ENCODE data around the gene TRAPPC14.

Gene TRAPPC14

GRCh38 chr7:100126239-100126930, 32.1 kb downstream of the TRAPPC14 start:
- peak overlapping the region; percentile 95 for H3K9ac ChIP-seq (ENCODE audit: insufficient read length, low read depth)
- TF ChIP-seq YY1 (IDR thresholded peaks at IDR 0.05; ENCODE audit: insufficient read depth, insufficient read length) (no peak), SUZ12 (IDR thresholded peaks at IDR 0.05; ENCODE audit: extremely low read depth, insufficient read depth, insufficient read length) (no peak), ZNF274 (IDR thresholded peaks at IDR 0.05; ENCODE audit: low read depth, low read length) (no peak)
- no peaks in the 10 kb centered on the region for H3K9me3 ChIP-seq (ENCODE audit: insufficient read depth, low read length)
- peaks cover 20% of the 10 kb centered on the region for H3K27me3 ChIP-seq (ENCODE audit: insufficient read depth, insufficient read length)
- peaks cover 7% of the 10 kb centered on the region for H3K4me1 ChIP-seq (ENCODE audit: insufficient read depth, insufficient read length)
- DNase-seq (ENCODE audit: low read depth, low spot score) = no peak
- peaks cover 19% of the 10 kb centered on the region for H3K36me3 ChIP-seq (ENCODE audit: insufficient read depth, insufficient read length, low read length)
- peak overlapping the region; percentile 82 for H3K4me3 ChIP-seq (ENCODE audit: insufficient read length, low read depth)

- H3K36me3 ChIP-seq (ENCODE audit: insufficient read depth, insufficient read length, low read length) = peaks cover 19% of the 10 kb centered on the region
- H3K4me3 ChIP-seq (ENCODE audit: insufficient read length, low read depth) = no peak overlapping the region
- no peaks in the 10 kb centered on the region for H3K9me3 ChIP-seq (ENCODE audit: insufficient read depth, low read length)
- no peak for DNase-seq (ENCODE audit: low read depth, low spot score)
- H3K4me1 ChIP-seq (ENCODE audit: insufficient read depth, insufficient read length) = peaks cover 7% of the 10 kb centered on the region
- no peak overlapping the region for H3K9ac ChIP-seq (ENCODE audit: insufficient read length, low read depth)
- TF ChIP-seq SUZ12 (IDR thresholded peaks at IDR 0.05; ENCODE audit: extremely low read depth, insufficient read depth, insufficient read length) (no peak), ZNF274 (IDR thresholded peaks at IDR 0.05; ENCODE audit: low read depth, low read length) (no peak), YY1 (IDR thresholded peaks at IDR 0.05; ENCODE audit: insufficient read depth, insufficient read length) (no peak)
- peaks cover 20% of the 10 kb centered on the region for H3K27me3 ChIP-seq (ENCODE audit: insufficient read depth, insufficient read length)
These were observed 34.0 kb downstream of the TRAPPC14 start for GRCh38 chr7:100124301-100125230.

- Histone ChIP-seq H3K9me3 (ENCODE audit: insufficient read depth, low read length) (no peaks in the 10 kb centered on the region), H3K9ac (ENCODE audit: insufficient read length, low read depth) (no peak overlapping the region), H3K27me3 (ENCODE audit: insufficient read depth, insufficient read length) (peaks cover under 1% of the 10 kb centered on the region), H3K36me3 (ENCODE audit: insufficient read depth, insufficient read length, low read length) (peaks cover 19% of the 10 kb centered on the region), H3K4me3 (ENCODE audit: insufficient read length, low read depth) (no peak overlapping the region), H3K4me1 (ENCODE audit: insufficient read depth, insufficient read length) (peaks cover 7% of the 10 kb centered on the region)
- no peak for DNase-seq (ENCODE audit: low read depth, low spot score)
- TF ChIP-seq YY1 (IDR thresholded peaks at IDR 0.05; ENCODE audit: insufficient read depth, insufficient read length) (no peak), SUZ12 (IDR thresholded peaks at IDR 0.05; ENCODE audit: extremely low read depth, insufficient read depth, insufficient read length) (no peak), ZNF274 (IDR thresholded peaks at IDR 0.05; ENCODE audit: low read depth, low read length) (no peak)
These were observed 36.0 kb downstream of the TRAPPC14 start for GRCh38 chr7:100122568-100122967.

- H3K4me1 ChIP-seq (ENCODE audit: insufficient read depth, insufficient read length) = peaks cover 7% of the 10 kb centered on the region
- no peak overlapping the region for H3K4me3 ChIP-seq (ENCODE audit: insufficient read length, low read depth)
- DNase-seq (ENCODE audit: low read depth, low spot score) = no peak
- H3K27me3 ChIP-seq (ENCODE audit: insufficient read depth, insufficient read length) = no peaks in the 10 kb centered on the region
- TF ChIP-seq ZNF274 (IDR thresholded peaks at IDR 0.05; ENCODE audit: low read depth, low read length) (no peak), YY1 (IDR thresholded peaks at IDR 0.05; ENCODE audit: insufficient read depth, insufficient read length) (no peak), SUZ12 (IDR thresholded peaks at IDR 0.05; ENCODE audit: extremely low read depth, insufficient read depth, insufficient read length) (no peak)
- peaks cover 19% of the 10 kb centered on the region for H3K36me3 ChIP-seq (ENCODE audit: insufficient read depth, insufficient read length, low read length)
- H3K9ac ChIP-seq (ENCODE audit: insufficient read length, low read depth) = no peak overlapping the region
- H3K9me3 ChIP-seq (ENCODE audit: insufficient read depth, low read length) = no peaks in the 10 kb centered on the region
These were observed 36.5 kb downstream of the TRAPPC14 start for GRCh38 chr7:100122067-100122466.

- no peak for DNase-seq (ENCODE audit: low read depth, low spot score)
- Histone ChIP-seq H3K9me3 (ENCODE audit: insufficient read depth, low read length) (no peaks in the 10 kb centered on the region), H3K27me3 (ENCODE audit: insufficient read depth, insufficient read length) (no peaks in the 10 kb centered on the region), H3K36me3 (ENCODE audit: insufficient read depth, insufficient read length, low read length) (peaks cover 26% of the 10 kb centered on the region), H3K4me3 (ENCODE audit: insufficient read length, low read depth) (no peak overlapping the region), H3K9ac (ENCODE audit: insufficient read length, low read depth) (peak overlapping the region; percentile 24), H3K4me1 (ENCODE audit: insufficient read depth, insufficient read length) (peaks cover 7% of the 10 kb centered on the region)
- no peak for TF ChIP-seq YY1 (IDR thresholded peaks at IDR 0.05; ENCODE audit: insufficient read depth, insufficient read length)
- TF ChIP-seq SUZ12 (IDR thresholded peaks at IDR 0.05; ENCODE audit: extremely low read depth, insufficient read depth, insufficient read length) = no peak
- no peak for TF ChIP-seq ZNF274 (IDR thresholded peaks at IDR 0.05; ENCODE audit: low read depth, low read length)
These were observed 37.8 kb downstream of the TRAPPC14 start for GRCh38 chr7:100120733-100121036.

GRCh38 chr7:100119970-100120732, 38.4 kb downstream of the TRAPPC14 start:
- H3K36me3 ChIP-seq (ENCODE audit: insufficient read depth, insufficient read length, low read length) = peaks cover 26% of the 10 kb centered on the region
- H3K9ac ChIP-seq (ENCODE audit: insufficient read length, low read depth) = peak overlapping the region; percentile 79
- TF ChIP-seq ZNF274 (IDR thresholded peaks at IDR 0.05; ENCODE audit: low read depth, low read length) (no peak), SUZ12 (IDR thresholded peaks at IDR 0.05; ENCODE audit: extremely low read depth, insufficient read depth, insufficient read length) (no peak), YY1 (IDR thresholded peaks at IDR 0.05; ENCODE audit: insufficient read depth, insufficient read length) (no peak)
- H3K4me1 ChIP-seq (ENCODE audit: insufficient read depth, insufficient read length) = peaks cover 5% of the 10 kb centered on the region
- H3K27me3 ChIP-seq (ENCODE audit: insufficient read depth, insufficient read length) = no peaks in the 10 kb centered on the region
- H3K4me3 ChIP-seq (ENCODE audit: insufficient read length, low read depth) = peak overlapping the region; percentile 87
- DNase-seq (ENCODE audit: low read depth, low spot score) = no peak
- H3K9me3 ChIP-seq (ENCODE audit: insufficient read depth, low read length) = no peaks in the 10 kb centered on the region
